HG03521 (cell line): ENCODE data around the gene GIN1.
"Not testable (repeated sequence)": the region's sequence is repeated elsewhere in the genome, so short reads cannot be mapped to it uniquely, and the experiment has no call there.

Experiments
- ATAC-seq: cut with Tn5 transposase; IDR thresholded peaks from one replicate; pipeline ENCODE4 v1.9.1; 2021; ENCODE audit warnings: mild to moderate bottlenecking, moderate library complexity; ENCODE audit not compliant: unreplicated experiment

Gene GIN1

GRCh38 chr5:103119765-103120606 is at the start of gene GIN1, which contains the start of gene PPIP5K2:
Gene GIN1 (minus strand): TSS chr5:103120138. CDS start chr5:103108707, 11,431 bp downstream.
Gene PPIP5K2 (plus strand): TSS chr5:103120301. CDS start chr5:103129590, 9,289 bp downstream.
- peak; percentile 91 for ATAC-seq

DNA sequence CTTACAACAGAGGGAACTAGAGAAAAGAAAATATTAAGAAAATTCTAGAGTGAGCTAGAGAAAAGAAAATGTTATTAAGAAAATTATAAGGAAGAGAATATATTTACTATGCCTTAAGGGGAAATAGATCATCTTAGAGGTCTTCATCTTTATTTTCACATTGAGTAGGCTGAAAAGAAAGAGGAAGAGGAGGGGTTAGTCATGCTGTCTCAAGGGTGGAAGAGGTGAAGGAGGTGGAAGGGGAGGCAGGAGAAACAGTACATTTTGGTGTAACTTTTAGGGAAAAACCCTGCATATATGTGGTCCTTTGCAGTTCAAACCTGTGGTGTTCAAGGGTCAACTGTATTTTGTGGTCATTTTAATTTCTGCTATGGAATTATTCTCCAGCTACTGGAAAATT is 46.8 kb upstream of the GIN1 start:
- no peak for ATAC-seq

DNA sequence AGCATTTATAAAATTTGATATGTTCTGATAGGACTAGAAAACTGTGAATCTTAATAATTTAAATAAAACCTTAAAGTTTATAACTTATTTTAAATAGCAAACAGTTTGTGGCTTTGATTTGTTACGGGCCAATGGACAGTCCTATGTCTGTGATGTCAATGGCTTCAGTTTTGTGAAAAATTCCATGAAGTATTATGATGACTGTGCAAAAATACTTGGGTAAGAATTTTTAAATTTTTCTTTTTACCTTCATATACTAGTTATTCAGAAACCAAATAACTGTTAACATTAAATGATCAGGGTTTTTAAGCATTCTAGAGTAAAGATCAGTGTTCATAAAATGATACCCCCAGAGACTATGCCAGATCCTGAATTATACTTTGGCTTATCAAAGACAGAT is 31.2 kb upstream of the GIN1 start:
- no peak for ATAC-seq

DNA sequence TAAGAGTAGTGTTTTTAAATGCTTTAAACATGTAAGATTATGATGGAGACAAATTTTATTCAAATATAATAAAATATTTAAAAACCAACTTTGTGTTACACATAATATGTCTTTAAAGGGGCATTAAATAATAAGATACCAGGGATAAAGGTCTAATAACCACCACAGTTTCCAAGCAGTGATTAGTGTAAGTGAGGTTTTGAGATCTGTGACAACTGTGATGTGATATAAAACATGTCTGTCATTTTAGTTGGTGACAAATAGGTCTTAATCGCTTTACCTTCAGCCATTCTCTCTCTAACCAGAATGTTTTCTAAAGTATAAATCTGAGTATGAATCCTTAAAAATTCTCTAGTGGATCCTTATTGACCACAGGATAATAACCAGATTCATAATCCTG is 28.3 kb upstream of the GIN1 start:
- no peak for ATAC-seq

DNA sequence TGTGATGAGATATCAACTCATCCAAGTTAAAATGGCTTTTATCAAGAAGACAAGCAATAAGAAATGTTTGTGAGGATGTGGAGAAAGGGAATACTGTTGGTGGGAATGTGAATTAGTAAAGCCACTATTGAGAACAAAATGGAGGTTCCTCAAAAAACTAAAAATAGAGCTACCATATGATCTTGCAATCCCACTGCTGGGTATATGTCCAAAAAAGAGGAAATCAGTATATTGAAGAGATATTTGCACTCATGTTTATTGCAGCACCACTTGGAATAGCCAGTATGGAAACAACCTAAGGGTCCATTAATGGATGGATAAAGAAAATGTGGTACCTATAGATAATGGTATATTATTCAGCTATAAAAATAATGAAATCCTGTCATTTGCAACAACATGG is 25.3 kb upstream of the GIN1 start:
- ATAC-seq, result no peak

DNA sequence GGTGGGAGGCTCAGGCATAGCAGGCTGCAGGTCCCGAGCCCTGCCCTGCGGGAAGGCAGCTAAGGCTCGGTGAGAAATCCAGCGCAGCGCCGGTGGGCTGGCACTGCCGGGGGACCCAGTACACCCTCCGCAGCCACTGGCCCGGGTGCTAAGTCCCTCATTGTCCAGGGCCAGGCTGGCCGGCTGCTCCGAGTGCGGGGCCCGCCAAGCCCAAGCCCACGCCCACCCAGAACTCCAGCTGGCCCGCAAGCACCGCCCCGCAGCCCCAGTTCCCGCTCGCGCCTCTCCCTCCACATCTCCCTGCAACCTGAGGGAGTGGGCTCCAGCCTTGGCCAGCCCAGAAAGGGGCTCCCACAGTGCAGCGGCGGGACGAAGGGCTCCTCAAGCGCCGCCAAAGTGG is 22.2 kb upstream of the GIN1 start:
- not testable (repeated sequence) for ATAC-seq

GRCh38 chr5:103139264-103139865 is 19.4 kb upstream of the GIN1 start:
- peak; percentile 97 for ATAC-seq

- no peak for ATAC-seq
Observed at GRCh38 chr5:103138202-103138690, 18.3 kb upstream of the GIN1 start.

DNA sequence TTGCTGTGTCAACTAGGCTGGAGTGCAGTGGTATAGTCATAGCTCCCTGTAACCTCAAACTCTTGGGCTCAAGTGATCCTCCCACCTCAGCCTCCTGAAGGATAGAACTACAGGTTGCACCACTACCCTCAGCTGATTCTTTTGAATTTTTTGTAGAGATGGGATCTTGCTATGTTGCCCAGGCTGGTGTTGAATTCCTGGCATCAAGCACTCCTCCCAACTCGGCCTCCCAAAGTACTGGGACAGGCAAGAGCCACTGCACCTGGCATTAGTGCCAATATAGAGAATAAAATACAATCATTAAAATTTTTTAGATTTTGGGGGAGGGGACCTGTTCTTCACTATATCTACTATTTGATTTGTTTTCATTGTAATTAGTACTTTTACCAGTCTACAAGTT is 15.5 kb upstream of the GIN1 start:
- ATAC-seq, result no peak

- ATAC-seq, result no peak
Observed at GRCh38 chr5:103133231-103133630, 13.3 kb upstream of the GIN1 start.

DNA sequence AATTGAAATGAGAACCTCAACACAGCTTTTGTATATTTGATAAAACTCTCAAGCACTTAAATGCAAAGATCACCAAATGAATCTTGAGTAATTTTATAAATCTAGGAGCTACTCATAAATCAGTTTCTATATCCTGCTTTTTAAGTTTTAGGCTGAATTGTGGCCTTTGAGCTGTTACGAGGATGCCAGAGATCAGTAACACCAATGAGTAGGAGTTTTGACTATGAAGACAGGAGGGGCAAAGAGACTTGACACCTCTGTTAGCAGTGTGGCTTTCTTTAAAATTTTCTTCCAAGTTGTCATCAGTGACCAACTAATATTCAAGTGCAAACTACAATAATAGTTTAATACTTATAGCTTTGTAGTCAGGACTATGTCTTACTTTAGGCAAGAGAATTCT is 12.7 kb upstream of the GIN1 start:
- no peak for ATAC-seq

DNA sequence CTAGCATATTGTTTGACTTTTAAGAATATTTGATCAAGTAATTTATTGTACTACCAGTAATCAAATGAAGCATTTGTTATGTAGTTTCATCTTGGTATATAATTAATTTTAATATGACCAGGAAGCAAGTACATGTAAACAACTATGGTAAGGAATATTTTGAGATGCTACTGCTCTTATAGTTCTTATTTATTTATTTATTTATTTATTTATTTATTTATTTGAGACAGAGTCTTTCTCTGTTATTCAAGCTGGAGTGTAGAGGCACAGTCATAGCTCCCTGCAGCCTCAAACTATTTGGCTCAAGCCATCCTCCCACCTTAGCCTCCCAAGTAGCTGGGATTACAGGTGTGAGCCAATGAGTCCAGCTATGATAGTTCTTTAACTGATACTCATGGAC is 8.3 kb upstream of the GIN1 start:
- no peak for ATAC-seq

DNA sequence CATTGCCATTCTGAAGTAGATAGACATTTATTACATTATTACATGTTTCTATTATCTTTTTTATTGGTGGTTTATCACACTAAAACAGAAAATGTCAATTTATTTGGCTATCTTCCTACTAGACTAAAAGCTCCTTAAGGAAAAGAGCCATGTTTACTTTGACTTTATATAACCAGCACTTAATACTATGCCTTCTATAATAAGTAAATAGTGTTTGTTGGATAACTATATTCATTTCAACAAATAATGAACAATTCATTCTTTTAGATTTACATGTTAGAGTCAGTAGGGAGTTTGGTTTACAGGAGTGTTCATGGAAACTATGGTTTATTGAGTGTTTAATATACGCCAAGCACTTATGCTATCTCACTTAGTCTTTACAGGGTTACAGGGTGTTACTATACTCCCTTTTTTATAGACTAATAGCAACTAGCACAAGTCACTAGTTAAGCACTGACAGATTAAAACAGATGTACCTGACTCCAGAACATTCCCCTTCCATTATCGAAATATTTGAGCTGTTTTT is 7.4 kb upstream of the GIN1 start:
- no peak for ATAC-seq

DNA sequence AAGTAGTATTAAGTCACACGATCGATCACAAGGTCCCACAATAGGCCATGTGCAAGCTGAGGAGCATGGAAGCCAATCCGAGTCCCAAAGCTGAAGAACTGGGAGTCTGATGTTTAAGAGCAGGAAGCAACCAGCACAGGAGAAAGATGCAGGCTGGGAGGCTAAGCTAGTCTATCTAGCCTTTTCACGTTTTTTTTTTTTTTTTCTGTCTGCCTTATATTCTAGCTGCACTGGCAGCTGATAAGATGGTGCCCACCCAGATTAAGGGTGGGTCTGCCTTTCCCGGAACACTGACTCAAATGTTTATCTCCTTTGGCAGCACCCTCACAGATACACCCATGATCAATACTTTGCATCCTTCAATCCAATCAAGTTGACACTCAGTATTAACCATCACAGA is 6.6 kb upstream of the GIN1 start:
- ATAC-seq, result no peak

DNA sequence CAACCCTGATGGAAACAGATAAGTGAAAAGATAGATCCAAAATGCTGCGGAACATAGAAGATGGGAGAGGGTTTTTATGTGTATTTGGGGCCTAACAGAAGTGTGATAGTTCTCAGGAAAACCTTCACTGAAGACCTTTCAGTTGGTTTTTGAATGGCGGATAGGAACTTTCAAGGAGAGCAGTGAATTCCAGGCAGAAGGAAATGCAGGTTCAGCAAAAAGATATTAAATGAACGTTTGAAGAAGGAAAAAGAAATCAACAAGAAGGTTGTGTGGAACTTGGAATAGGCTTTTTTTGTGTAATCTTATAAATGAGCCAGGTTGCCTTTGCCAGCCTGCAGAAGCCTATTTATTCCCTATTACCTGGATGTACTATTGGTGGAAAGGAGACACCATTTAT is 2.3 kb upstream of the GIN1 start:
- ATAC-seq, result no peak

GRCh38 chr5:103120607-103121200 is 766 bp upstream of the GIN1 start:
- no peak for ATAC-seq

DNA sequence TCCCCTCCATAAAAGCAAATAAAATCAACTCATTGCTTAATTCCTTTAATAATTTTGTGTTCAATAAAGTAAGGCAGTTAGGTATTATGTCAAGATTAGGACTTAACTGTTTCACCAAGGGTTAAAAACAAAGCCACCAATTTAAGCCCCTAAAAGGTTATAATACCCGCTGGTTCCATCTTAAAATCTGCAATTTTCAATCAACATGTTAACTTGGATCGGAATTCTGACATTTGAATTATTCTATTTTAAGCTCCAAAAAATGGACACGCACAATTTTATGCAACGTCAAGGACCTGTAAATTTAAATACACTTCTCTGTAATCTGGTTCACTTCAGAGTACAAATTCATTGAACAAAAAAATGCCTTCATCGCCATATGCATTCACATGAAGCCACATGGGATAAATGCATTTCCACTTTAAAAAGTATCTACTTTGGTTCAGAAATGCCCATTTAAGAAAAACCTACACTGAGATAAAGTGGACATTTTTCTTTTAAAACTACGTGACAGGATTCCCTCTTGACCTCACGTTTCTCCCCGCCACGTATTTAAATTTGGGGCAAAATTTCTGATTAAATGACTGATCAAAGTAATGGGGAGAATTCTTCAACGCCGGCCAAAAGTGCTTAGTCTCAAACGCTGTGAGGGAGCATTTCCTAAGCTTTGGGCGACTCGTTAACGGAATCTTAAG is 721 bp downstream of the GIN1 start:
- no peak for ATAC-seq

DNA sequence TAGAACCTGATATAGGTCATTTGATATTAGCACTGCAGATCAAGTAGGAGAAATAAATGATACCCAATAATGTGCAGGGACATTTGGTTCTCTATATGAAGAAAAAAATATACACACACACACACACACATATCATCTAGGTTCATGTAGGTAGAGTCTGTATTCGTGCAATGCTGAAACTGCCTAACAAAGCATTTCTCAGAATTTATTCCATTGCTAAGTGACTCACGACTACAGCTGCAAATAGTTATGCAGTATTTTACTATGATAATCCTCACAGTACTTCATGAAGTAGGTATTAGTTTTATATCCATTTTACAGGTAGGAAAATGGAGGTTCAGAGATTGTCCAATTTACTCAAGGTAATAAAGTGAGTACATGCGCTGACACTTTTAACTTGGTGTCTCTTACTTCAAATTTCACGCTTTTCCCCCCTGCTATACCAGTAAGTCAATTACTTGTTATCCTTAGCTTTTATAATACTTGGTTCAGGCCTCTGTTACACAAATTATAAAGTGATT is 2.4 kb downstream of the GIN1 start:
- ATAC-seq, result no peak

DNA sequence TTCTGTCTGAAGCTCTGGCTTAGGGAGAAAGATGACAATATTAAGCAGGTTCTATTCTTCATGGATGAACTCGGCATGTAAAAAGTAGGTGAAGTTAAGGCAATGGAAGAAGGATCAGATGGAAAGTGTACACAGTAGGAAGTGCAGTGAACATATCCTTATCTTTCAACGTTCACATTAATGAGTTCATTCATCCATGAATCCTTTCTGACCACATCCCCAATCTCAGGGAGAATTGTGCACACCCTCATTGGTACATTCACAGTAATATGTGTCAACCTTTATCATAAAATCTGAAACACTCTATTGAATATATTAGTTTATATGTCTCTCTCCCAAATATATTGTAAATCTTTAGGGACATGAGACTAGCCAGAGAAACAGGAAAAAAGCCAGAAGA is 5.5 kb downstream of the GIN1 start:
- no peak for ATAC-seq

GRCh38 chr5:103112910-103113309 is 7.0 kb downstream of the GIN1 start:
- ATAC-seq, result no peak

- no peak for ATAC-seq
Observed at GRCh38 chr5:103111468-103111867, 8.5 kb downstream of the GIN1 start.
